OCI-LY7 (cell line): ENCODE measurements around the gene ZNF777. TPM values are rescaled to one million over a fixed set of nuclear protein-coding genes. Genes with fewer than 3 reads are reported as not detected.

ENCODE experiments used
- BruUV-seq: library from RNA; stranded (reverse); fragments of 400-500 nt; replicated peaks from 2 replicates; lab custom pipeline; 2021; lab: Mats Ljungman, UMichigan
- CTCF ChIA-PET: fragments of 300-600 bp; sonication (Branson Sonifier 250); formaldehyde crosslinking; loops from one replicate; lab custom pipeline; 2022; ENCODE audit warnings: antibody characterized with exemption; ENCODE audit not compliant: unreplicated experiment; lab: Charles Lee
- POLR2A ChIA-PET: fragments of 300-600 bp; sonication (Branson Sonifier 250); formaldehyde crosslinking; loops from one replicate; lab custom pipeline; 2022; ENCODE audit warnings: antibody characterized with exemption; lab: Charles Lee
- DNase-seq: peaks from one replicate; pipeline ENCODE4 v3.0.0-alpha.2; 2015; ENCODE audit warnings: low spot score
- H2AFZ ChIP-seq: fragments of 200-600 bp; sonication (generic), shearing (Covaris generic); 2 replicates; pipeline ENCODE4 v1.6.1; 2014; ENCODE audit warnings: mild to moderate bottlenecking, antibody characterized with exemption, low read length, moderate library complexity
- H3K27ac ChIP-seq: fragments of 200-600 bp; sonication (generic); 2 replicates; pipeline ENCODE4 v1.5.1; 2014; ENCODE audit warnings: mixed run types, low read depth, mild to moderate bottlenecking, moderate library complexity, low read length, inconsistent platforms; ENCODE audit not compliant: poor library complexity, severe bottlenecking
- H3K36me3 ChIP-seq: fragments of 200-600 bp; sonication (generic); 2 replicates; pipeline ENCODE4 v1.6.1; 2014; ENCODE audit warnings: mild to moderate bottlenecking, antibody characterized with exemption, low read length, moderate library complexity, mixed read lengths; ENCODE audit not compliant: insufficient read depth
- H3K4me1 ChIP-seq: fragments of 200-600 bp; sonication (generic); 2 replicates; pipeline ENCODE4 v1.5.1; 2014; ENCODE audit warnings: mild to moderate bottlenecking, low read length; ENCODE audit not compliant: insufficient read depth, poor library complexity, severe bottlenecking
- H3K4me2 ChIP-seq: fragments of 200-600 bp; sonication (generic); 2 replicates; pipeline ENCODE4 v1.6.1; 2014; ENCODE audit warnings: mild to moderate bottlenecking, low read length
- H3K4me3 ChIP-seq: fragments of 200-600 bp; sonication (generic); 2 replicates; pipeline ENCODE4 v1.5.1; 2014; ENCODE audit warnings: mild to moderate bottlenecking, low read depth, low read length; ENCODE audit not compliant: poor library complexity, severe bottlenecking
- H3K79me2 ChIP-seq: fragments of 200-600 bp; sonication (generic); 2 replicates; pipeline ENCODE4 v1.6.1; 2016; ENCODE audit warnings: low read depth, mild to moderate bottlenecking, low read length, moderate library complexity, mixed read lengths; ENCODE audit not compliant: insufficient read depth
- H3K9me2 ChIP-seq: fragments of 200-600 bp; sonication (generic); 2 replicates; pipeline ENCODE4 v1.6.1; 2016; ENCODE audit warnings: mild to moderate bottlenecking, low read length, mixed read lengths; ENCODE audit not compliant: insufficient read depth
- H3K9me3 ChIP-seq: fragments of 200-600 bp; sonication (generic); 2 replicates; pipeline ENCODE4 v1.6.1; 2014; ENCODE audit warnings: mild to moderate bottlenecking, mixed run types, low read length, mixed read lengths
- H4K20me1 ChIP-seq: fragments of 200-600 bp; sonication (generic); 2 replicates; pipeline ENCODE4 v1.6.1; 2014; ENCODE audit warnings: mild to moderate bottlenecking, antibody characterized with exemption, low read length, moderate library complexity, mixed read lengths; ENCODE audit not compliant: insufficient read depth
- CTCF ChIP-seq: fragments of 200-600 bp; sonication (generic); conservative IDR thresholded peaks from 2 replicates; pipeline ENCODE4 v1.5.1; 2014; ENCODE audit warnings: mild to moderate bottlenecking, antibody characterized with exemption, low read length, moderate library complexity, mixed read lengths
- EZH2phosphoT487 ChIP-seq: fragments of 200-600 bp; sonication (generic); IDR thresholded peaks from 2 replicates; pipeline ENCODE4 v1.6.1; 2018; ENCODE audit warnings: low read depth, borderline replicate concordance, mild to moderate bottlenecking, mixed run types, antibody characterized with exemption, low read length, moderate library complexity, mixed read lengths
- intact Hi-C: fragments of 100-400 bp; cut with micrococcal nuclease; formaldehyde crosslinking; loops from one replicate; pipeline ENCODE4 v1.10.0; 2022; ENCODE audit not compliant: unreplicated experiment
- total RNA-seq, 2 experiments: library from RNA; depleted of rRNA in 1 of 2; stranded (reverse); fragments of >200 nt in 1 of 2; shearing (Covaris generic) in 1 of 2; gene quantifications; 2 replicates each; pipeline ENCODE4 v1.2.3, GENCODE V29; 2014 to 2022

ZNF777 gene
- total RNA-seq, 2 experiments from 2014 or later, result 5.2 to 9.5 TPM

GRCh38 chr7:149477494-149478443 is 16.9 kb upstream of the ZNF777 start:
- H2AFZ ChIP-seq, result no peak overlapping the region
- H3K9me3 ChIP-seq, result peaks cover 15% of the 10 kb centered on the region; the same call in 1 of the 2 replicates
- DNase-seq, result no peak
- CTCF ChIA-PET, result no interaction called here
- H3K4me1 ChIP-seq, result no peaks in the 10 kb centered on the region
- no peak overlapping the region for H3K4me3 ChIP-seq
- no peak overlapping the region for H3K4me2 ChIP-seq
- H3K9me2 ChIP-seq, result no peaks in the 10 kb centered on the region
- H3K79me2 ChIP-seq, result no peaks in the 10 kb centered on the region
- TF ChIP-seq CTCF, result no peak
- TF ChIP-seq EZH2phosphoT487, result no peak
- H4K20me1 ChIP-seq, result no peaks in the 10 kb centered on the region
- POLR2A ChIA-PET, result interaction anchor here (1.0 kb wide), 1 partner anchor 12 kb away, joined by 3 read pairs; no protein-coding TSS in a partner anchor
- peaks cover 85% of the 10 kb centered on the region for H3K36me3 ChIP-seq
- intact Hi-C loops, result no loop called here
- H3K27ac ChIP-seq, result no peak overlapping the region
- no TSS peak for BruUV-seq

GRCh38 chr7:149476791-149477190 is 15.9 kb upstream of the ZNF777 start:
- H3K79me2 ChIP-seq, result no peaks in the 10 kb centered on the region
- peaks cover 15% of the 10 kb centered on the region; the same call in 1 of the 2 replicates for H3K9me3 ChIP-seq
- no peaks in the 10 kb centered on the region for H3K4me1 ChIP-seq
- ChIA-PET CTCF (no interaction called here), POLR2A (interaction anchor here (1.0 kb wide), 1 partner anchor 11 kb away, joined by 3 read pairs; no protein-coding TSS in a partner anchor)
- no peaks in the 10 kb centered on the region for H4K20me1 ChIP-seq
- no TSS peak for BruUV-seq
- no peak for TF ChIP-seq EZH2phosphoT487
- no peak for TF ChIP-seq CTCF
- no peak overlapping the region for H2AFZ ChIP-seq
- H3K4me3 ChIP-seq, result no peak overlapping the region
- intact Hi-C loops, result no loop called here
- no peak overlapping the region for H3K4me2 ChIP-seq
- no peaks in the 10 kb centered on the region for H3K9me2 ChIP-seq
- no peak overlapping the region for H3K27ac ChIP-seq
- peaks cover 95% of the 10 kb centered on the region for H3K36me3 ChIP-seq
- DNase-seq, result no peak
